Activated naive CD4-positive, alpha-beta T cell treated with anti-CD3 and anti-CD28 coated beads, Interleukin-2, amount 50 U/mL, for 16 hours (primary cell): ENCODE results near the gene CEP43.
A peak's percentile ranks its signal among the peaks of the same experiment; 100 is the strongest.

ENCODE experiments used
- DNase-seq: peaks from one replicate; pipeline ENCODE4 v3.0.0-alpha.2; 2020

Gene CEP43

DNA sequence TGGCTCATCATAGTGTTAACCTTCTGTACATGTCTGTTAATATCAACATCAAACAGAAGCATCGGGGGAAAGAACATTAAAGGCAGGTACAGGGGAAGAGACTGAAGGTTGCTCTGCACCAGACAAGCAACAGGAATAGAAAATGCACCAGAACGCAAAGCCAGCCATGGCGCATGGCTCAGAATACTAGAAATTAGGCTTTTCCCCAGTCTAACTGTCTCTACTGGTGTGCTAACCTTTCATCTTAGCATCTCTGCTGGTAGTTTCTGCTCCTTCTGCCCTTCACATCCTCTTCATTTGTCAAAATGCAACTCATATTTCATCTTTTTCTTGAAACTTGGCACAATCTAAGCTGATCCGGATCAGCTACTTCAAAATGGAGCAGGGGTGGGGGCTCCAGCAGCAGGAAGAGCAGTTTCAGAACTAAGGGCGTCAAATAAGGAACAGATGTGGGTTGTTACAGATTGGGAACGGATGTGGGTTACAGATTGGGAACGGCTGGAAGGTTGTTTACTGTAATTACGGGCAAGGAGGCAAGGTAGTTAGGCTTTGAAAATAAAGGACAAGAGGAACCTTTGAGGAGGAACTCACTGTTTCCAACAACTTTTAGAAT is 29.7 kb upstream of the CEP43 start:
- DNase-seq = no peak

DNA sequence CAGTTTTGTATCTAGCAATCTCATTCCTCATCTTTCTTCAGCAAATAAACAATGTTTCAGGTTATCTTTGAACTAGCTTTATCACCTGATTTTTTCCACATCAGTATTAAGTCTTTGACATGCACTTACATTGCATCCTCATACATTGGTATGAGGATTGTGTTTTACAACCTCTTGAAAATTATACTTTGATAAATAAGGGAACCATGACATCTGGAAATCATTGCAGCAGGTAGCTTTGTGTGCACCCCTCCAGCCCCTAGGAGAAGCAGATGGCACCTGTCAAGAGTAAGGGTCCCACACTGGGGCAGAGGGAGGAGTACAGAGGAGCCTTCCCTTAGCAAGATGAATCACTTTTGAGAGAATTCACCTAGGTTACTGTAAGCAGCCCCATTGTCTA is 29.1 kb upstream of the CEP43 start:
- DNase-seq = no peak

DNA sequence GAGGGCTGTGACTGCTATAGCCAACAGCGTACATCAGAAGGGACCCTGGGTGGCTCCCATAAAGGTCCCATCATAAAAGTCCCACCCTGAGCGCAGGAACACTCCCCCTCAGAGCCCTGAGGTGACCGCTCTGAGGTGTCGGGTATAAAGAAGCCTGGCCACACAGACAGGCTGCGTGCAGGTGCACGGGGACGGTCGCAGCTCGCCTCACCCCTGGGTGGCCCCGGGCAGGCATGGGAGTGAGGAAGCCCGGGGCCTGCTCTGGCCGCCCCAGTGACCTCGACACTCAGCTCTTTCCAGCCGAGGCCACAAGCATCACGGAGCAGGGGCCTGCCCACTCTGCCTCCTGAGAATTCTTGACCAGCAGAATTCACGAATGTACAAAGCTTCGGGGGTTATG is 28.4 kb upstream of the CEP43 start:
- no peak for DNase-seq

DNA sequence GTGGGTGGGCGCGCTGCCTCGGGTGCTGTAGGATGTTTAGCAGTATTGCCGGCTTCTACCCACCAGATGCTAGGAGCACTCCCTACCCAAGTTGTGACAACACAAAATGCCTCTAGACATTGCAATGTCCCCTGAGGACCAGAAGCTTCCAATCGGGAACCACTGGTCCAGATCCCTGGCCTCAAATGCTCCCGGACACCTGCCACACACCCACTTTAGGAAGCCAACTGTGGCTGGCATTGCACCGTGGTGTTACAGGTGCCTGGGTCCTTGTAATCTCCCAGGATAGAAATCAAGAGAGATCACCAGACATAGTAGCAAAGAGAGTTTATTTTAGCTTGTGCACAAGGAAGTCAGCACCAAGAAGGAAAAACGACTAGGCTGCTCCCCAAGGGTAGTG is 27.9 kb upstream of the CEP43 start:
- no peak for DNase-seq

DNA sequence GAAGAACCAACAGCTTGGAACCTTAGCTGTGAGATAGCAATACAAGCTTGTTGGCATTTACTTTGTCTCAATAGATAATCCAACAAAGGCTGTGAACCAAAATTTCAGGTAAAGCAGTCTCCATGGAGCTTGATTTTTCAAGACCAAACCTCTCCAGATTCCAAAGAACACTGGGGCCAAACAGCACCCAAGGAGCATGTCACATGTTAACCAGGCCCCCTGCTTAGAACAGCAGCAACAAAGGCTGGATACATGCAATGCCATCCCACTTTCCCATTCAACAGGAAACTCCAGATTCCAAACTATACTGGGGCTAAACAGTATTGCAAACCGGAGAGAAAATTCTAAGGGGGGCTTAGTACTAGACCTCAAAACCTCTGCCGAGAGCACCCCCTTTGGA is 27.1 kb upstream of the CEP43 start:
- DNase-seq = no peak

DNA sequence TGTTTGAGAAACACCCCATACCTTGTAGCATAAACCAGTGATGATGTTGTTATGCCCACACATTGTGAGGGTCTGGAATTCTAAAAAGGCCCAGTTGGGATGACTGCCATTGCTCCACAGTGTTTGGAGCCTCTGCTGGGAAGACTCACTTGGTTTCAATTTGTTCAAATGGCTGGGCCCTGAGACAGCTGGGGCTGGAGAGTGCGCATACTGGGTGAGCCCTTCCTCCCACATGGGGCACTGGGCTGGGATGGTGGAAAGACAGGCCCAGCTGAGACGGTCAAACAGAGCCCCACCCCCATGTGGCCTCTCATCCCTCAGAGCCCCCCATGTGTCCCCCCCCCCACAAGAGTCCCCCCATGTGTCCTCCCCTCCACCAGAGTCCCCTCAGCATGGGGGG is 22.6 kb upstream of the CEP43 start:
- DNase-seq = no peak

DNA sequence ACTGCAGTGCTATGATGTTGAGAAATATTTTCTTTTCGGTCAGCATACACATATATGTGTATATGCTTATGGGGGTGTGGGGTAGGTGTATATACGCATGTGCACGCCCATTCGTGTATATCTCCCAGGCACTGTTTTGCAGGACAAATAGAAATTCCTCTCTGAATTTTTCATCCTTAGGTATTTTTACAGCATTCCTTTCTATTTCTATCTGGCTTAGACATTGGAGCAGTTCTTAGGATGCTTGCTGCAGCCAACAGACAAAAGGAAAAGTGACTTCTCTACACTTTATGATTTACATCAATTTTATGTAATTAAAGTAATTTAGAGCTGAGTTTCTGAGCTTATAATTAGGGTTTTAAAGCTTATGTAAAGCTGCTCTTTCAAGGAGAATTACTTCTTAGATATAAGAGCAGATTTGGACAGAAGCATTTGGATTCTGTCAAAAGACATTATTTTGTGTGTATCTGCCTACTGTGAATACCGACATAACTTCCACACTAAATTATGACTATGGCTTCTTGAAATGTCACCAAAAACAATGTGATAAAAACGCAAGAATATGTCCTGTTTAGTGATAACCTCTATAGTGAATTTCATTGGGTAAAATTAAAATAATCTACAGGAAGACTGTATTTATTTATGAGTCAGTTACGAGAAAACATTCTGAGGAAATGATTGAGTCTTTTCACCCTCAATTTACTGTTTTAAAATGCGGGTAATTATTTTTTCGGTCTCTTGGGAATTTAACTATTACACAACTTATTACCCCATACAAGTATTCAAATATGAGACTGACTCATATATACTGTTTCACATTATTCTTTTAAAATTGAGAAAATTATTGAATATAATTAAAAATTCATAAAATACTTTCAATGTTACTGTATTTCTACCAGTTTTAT is 21.3 kb upstream of the CEP43 start:
- no peak for DNase-seq

DNA sequence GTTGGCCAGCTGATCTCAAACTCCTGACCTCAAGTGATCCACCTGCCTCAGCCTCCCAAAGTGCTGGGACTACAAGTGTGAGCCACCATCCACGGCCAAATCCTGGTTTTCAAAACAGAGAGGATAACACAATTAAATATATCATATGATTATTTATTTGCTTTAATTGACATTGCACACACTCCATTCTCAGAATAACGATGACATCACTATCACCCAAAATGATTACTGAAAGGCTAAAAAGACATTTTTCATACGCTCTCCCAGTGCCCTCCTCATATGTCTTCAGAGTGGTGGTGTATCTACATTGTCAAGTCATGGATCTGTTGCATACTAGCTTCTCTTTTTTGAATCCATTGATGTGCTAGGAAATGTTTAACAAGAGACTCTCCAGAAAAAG is 18.5 kb upstream of the CEP43 start:
- no peak for DNase-seq

DNA sequence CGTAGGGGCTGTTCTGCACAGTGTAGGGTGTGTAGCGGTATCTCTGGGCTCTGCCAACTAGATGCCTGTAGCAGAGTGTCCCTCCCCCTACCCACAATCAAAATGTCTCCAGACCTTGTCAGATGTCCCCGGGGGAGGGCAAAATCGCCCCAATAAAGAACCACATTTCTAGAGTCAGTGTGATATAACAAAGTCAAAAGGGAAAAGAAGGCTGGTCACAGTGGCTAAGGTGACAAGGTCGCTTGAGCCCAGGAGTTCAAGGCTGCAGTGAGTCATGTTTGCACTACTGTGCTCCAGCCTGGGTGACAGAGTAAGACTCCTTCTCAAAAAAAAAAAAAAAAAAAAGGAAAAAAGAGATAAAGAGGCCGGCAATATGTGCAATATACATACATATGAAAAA is 11.7 kb upstream of the CEP43 start:
- DNase-seq = no peak

DNA sequence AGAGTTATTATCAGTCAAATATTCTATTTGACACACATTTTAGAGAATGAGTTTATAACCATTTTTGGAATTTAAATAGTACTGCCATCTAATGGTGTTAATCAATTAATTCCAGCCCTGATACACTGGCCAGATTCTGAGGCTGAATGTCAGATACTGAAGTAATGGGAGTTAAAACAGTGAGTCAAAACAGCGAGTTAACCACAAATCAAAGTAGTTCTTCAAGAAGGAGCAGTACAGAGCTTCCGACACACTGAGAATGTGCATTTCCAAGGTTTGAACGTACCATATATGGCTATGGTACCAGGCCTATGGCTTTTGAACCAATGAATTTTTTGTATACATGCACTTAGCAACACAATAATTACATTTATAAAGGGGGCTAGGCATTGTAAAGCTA is 11.3 kb upstream of the CEP43 start:
- no peak for DNase-seq

DNA sequence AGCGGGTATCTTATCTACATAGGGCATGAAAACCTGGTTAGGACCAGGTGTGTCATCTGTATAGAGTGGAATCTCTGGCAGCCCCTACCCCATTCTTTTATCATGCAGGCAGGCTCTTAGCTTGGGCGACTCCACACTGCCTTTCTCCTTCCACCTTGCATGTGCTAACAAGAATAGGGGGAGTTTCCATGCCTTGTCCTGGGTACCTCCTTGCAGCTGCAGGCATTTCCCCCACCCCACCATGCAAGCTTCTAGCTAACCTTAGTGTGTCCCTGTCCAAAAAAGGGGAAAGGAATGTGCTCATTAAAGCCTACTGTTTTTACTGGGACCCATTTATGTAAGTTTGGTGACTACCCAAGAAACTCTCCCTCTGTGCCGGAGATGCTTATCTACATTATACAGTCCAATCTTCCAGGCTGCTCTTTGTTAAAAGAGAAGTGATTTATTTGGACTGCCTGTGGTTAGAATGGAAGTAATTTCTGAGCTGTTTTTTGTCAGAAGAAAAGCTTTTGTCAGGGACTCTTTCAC is 10.5 kb upstream of the CEP43 start:
- DNase-seq = no peak

DNA sequence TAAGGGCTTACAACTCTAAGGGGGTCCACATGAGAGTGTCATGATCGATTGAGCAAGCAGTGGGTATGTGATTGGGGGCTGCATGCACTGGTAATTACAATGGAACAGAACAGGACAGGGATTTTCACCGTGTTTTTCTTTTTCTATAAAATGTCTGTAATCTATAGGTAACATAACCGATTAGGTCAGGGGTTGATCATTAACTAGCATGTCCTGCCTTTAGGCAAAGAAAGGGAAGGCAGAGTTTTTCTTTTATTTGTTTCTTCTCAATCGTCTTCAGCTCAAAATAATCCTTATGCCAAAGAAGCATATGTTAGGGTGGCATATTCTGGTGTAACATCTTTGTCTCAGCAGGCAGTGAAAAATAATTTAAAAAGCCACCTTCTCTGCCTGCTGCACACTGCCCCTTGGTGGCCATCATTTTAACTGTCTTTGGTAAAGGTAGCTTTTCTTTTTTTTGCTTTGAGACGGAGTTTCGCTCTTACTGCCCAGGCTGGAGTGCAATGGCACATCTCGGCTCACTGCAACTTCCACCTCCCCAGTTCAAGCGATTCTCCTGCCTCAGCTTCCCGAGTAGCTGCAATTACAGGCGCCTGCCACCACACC is 9.7 kb upstream of the CEP43 start:
- DNase-seq = peak; percentile 44

DNA sequence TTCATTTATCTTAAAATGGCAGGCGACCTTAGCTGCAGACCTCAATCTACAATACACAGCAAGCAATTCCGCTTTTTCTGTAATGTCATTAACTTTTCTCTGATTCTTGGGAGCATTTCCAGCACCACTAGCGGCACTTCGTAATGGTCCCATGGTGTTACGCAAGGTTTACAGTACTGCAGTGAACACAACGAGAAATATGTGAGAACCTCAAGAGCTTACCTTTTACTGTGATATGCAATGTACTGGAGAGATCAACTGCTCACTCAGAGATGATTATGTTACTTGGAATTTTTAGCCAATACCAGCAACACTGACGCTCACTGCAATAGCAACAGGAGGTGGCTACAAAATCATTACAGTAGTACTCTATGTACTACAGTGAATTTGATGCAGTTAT is 2.8 kb upstream of the CEP43 start:
- no peak for DNase-seq

DNA sequence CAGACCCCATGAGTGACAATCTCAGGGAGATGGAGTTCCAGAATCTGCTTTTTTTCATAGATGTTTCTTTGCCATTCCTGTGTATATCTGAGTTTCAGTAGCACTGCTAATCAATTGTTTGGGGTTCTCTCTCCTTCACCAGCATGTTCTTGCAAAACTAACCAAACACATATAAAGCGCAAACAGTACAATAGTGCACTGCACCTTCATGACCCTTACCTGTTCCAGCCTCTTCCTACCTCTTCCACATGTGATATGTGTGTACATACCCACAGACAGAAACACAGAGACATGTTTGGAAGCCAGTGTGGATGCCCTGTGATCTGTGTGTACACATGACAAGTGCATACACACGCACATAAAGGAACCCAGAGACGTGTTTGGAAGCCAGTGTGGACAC is 1.8 kb upstream of the CEP43 start:
- no peak for DNase-seq

DNA sequence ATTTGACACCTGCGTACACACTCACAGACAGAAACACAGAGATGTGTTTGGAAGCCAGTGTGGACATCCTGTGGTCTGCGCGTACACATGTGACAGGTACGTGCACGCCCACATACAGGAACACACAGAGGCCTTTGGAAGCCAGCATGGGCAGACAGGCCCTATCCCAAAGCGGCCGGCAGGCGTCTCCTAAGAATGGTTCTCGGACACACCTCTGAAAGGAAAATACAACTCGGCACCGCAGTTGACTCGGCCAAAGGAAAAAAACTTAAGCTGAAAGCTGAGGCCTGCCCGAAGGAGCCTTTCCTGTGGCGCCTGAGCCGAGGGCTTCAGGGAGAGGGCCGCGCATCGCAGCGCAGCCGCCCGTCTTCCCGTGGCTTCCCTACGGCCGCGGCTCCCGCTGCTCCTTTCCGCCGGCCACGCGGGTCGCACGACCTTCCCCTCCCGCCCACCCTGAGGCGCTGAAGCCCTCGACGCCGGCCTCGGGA is 1.4 kb upstream of the CEP43 start:
- DNase-seq = peak; percentile 36

DNA sequence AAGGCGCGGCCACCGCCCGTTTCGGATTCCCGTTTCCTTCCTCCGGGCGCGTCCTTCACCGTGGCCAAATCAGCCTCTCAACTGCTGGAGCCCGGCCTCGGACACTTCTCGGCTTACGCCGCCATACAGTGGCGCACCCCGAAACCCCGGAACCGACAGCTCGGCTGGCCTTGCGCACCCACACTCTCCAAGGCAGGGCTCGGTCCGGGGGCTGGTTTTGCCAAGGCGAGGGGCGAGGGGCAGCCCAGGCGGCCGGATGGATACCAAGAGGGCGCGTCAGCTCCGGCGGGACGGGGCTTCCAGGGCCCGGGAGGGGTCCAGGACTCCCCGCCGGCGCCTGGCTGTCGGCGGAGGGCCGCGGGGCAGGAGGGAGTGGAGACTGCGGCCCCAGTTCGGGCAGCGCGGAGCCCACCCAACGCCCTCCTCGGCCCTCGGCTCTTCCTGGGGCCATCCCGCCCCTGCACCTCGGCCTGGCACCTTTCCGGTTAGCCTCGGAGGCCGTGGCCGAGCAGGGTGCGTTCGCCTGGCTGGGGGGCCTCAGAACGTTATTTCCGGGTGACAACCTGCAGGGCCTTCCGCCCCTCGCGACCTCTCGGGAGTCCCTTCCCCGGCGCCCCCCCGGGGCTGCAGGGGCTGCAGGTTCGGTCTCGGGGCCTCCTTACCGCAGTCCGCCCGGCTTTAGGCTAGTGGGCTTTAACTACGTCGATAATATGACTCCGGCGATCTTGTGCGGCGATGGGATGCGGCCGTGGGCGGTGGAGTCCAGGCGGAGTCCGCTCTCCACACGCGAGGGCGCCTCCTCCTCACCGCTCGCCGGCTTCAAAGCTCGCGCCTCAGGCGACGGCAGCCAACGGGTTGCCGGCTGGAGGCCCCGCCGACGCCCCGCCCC is 697 bp upstream of the CEP43 start:
- DNase-seq = peak; percentile 17

DNA sequence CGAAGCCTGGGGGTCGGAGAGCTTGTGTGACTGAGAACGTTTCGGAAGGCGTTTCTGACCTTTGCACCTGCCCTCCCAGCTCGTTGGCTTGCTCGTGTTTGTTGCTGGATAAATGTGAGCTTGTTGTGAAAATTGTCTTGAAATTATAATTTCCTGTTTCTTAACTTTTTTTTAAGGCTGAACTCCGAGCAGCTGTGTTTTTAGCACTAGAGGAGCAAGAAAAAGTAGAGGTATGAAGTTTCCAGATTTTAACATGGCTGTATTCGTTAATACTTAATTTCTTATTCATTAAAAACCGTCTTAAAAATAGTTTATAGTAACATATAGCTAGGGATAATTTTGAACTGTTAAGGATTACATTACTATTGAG is 672 bp downstream of the CEP43 start:
- DNase-seq = no peak

DNA sequence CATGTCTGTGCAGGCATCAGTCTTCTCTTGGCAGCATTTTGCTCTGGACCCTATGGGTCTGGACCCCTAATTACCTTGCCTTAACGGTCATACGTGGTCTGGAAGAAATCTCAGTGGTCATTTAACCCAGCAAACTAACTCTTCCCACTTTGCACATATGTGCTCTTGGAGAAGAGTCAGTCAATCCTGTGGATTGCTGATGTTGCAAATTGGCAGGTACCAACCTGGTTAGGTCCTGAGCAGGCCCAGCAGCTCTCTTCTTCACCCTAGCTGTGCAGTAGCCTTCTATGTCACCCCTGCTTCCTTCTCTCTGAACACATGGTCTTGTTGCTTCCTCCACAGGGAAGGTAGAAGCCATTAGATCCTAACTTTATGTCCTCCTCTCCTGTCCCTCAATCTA is 1.6 kb downstream of the CEP43 start:
- DNase-seq = no peak

DNA sequence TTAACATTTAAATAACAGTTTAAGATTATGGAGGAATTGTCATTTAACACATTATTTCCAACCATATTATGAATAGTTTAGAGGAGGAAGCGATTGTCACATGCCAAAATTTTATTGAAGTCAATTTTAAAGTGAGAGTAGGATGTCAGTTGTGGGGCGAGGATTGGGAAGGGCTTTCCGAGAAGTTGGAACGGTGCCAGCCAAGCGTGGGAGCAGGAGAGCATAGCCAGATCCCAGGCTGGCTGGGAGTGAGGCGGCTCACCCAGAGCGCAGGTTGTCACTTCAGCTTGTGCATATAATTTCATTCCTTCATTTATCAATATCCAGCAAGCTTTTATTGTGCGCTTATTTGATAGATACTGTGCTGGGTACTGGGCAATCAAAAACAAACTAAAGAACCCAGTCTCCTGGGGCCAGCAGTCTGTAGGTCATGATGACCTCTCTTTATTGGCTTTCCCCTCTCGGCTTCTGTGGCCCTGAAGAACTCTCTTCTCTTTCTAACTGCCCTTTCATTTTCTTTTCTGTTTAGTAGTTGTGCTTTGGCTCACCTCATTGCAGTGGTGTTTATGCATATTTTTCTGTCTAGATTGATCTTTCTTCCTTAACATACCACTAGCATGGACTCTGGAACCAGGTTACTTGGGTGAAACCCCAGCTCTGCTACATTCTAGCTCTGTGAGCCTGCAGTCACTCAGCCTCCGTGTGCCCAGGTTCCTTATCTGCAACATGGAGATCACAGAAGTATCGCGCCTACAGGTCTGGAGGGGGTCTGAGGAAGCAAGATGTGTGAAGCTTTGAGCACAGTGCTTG is 6.4 kb downstream of the CEP43 start:
- no peak for DNase-seq

DNA sequence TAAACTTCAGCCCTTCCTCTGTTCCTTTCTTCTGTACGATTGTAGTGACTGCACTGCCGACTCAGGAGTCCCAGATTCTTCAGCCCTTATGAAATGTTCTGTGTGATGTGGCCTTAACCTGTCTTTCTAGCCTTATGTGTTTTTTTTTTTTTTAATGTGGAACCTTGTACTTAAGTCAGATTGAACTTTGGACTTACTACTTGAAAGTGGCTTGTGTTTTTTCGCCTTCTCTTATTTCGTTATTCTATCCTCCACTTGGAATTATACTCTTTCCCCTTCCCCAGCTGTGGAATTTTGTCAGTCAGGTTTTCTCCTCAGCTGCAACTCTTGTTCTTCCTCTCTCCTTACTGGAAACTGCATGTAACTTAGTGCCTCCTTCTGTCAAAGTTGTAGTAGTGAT is 8.8 kb downstream of the CEP43 start:
- no peak for DNase-seq

DNA sequence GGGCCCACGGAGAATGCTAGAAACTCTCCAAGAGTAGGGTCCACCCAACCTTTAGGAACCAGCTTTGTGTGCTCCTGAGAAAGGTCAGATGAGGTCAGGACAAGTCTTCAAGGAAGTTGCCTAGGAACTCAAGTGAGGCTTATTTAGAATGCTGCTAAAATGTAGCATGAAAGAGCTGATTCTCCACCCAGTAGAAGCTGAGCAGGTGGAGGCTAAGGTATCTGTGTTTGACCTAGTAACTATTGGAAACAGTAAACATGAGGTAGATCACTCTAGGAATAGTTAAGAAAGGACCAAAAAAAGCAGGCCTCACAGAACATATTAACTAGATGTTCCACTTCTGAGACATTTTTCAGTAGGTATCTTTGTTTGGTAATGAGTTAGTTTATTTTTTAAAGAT is 13.9 kb downstream of the CEP43 start:
- no peak for DNase-seq

DNA sequence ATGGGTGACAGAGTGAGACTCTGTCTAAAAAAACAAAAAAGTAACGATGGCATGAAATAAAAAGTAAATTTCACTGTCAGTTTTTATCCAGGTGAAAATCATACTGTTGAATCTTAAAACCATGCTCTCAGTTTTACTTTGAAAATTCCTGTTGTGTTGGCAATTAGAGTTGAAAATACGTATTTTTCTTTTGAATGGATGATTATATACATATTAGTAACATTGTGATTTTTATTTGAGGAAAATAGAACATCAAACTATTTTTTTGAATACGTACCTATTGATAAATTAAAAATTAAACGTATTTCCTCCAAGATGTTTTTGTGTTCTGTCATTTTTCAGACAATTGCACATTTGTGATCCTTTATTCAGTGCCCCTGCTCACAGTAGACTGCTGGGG is 14.7 kb downstream of the CEP43 start:
- no peak for DNase-seq
